ENCODE results near the gene FA2H. TPM values are rescaled to one million over a fixed set of nuclear protein-coding genes. Genes with fewer than 3 reads are reported as not detected.
A peak's percentile ranks its signal among the peaks of the same experiment; 100 is the strongest.

The FA2H gene
- total and polyA plus RNA-seq, 2 experiments from 2014 or later, result 5.7 to 6.3 TPM

GRCh38 chr16:74726716-74727115, 47.9 kb downstream of the FA2H start:
- Histone ChIP-seq H3K9me2 (ENCODE audit: insufficient read depth) (no peaks in the 10 kb centered on the region), H3K36me3 (ENCODE audit: insufficient read depth) (no peaks in the 10 kb centered on the region), H4K20me1 (replicated peaks; ENCODE audit: insufficient read depth) (no peaks in the 10 kb centered on the region), H3K27me3 (ENCODE audit: insufficient read depth) (no peaks in the 10 kb centered on the region), H3K4me3 (no peak overlapping the region), H3F3A (replicated peaks; ENCODE audit: low read depth) (0 out of 2 replicates have a peak, but pooled peaks cover 2% of the 10 kb centered on the region), H3K79me2 (replicated peaks; ENCODE audit: insufficient read depth) (no peaks in the 10 kb centered on the region), H3K27ac (ENCODE audit: low read depth) (no peak overlapping the region), H3K4me1 (ENCODE audit: insufficient read depth) (peaks cover 18% of the 10 kb centered on the region), H2AFZ (no peak overlapping the region), H3K4me2 (no peak overlapping the region)
- Mint-ChIP-seq H3K27me3 (ENCODE audit: insufficient read depth, low read depth, poor library complexity) (peaks cover 13% of the 10 kb centered on the region), H3K27ac (no peak overlapping the region), H3K4me1 (peaks cover 14% of the 10 kb centered on the region; the same call in 2 of the 3 replicates), H3K4me3 (no peak overlapping the region; the same call in 2 of the 3 replicates), H3K36me3 (ENCODE audit: low read depth) (peaks cover 6% of the 10 kb centered on the region; the same call in 1 of the 3 replicates), H3K9me3 (peaks cover 14% of the 10 kb centered on the region)
- TF ChIP-seq CTCF (conservative IDR thresholded peaks at IDR 0.05; ENCODE audit: low read depth in 2 of 2), result peak; percentile 91 to 92
- TF ChIP-seq EZH2phosphoT487 (IDR thresholded peaks at IDR 0.05; ENCODE audit: unreplicated experiment), result no peak
- DNase-seq (ENCODE audit: low spot score) (peak; percentile 86), ATAC-seq (peak; percentile 27)

GRCh38 chr16:74725651-74726455, 48.8 kb downstream of the FA2H start:
- peaks cover 6% of the 10 kb centered on the region; the same call in 1 of the 3 replicates for H3K36me3 Mint-ChIP-seq (ENCODE audit: low read depth)
- Histone ChIP-seq H3K27me3 (ENCODE audit: insufficient read depth) (no peaks in the 10 kb centered on the region), H3K4me2 (no peak overlapping the region), H3K9me2 (ENCODE audit: insufficient read depth) (no peaks in the 10 kb centered on the region), H2AFZ (no peak overlapping the region), H3K36me3 (ENCODE audit: insufficient read depth) (no peaks in the 10 kb centered on the region), H4K20me1 (replicated peaks; ENCODE audit: insufficient read depth) (no peaks in the 10 kb centered on the region), H3K4me3 (no peak overlapping the region), H3K4me1 (ENCODE audit: insufficient read depth) (peaks cover 18% of the 10 kb centered on the region), H3K79me2 (replicated peaks; ENCODE audit: insufficient read depth) (no peaks in the 10 kb centered on the region), H3F3A (replicated peaks; ENCODE audit: low read depth) (0 out of 2 replicates have a peak, but pooled peaks cover 2% of the 10 kb centered on the region), H3K27ac (ENCODE audit: low read depth) (no peak overlapping the region)
- peaks cover 12% of the 10 kb centered on the region for H3K27me3 Mint-ChIP-seq (ENCODE audit: insufficient read depth, low read depth, poor library complexity)
- H3K9me3 Mint-ChIP-seq, result peaks cover 14% of the 10 kb centered on the region
- no peak overlapping the region for H3K4me3 Mint-ChIP-seq
- TF ChIP-seq ZNF331 (CRISPR knock-in tag; IDR thresholded peaks at IDR 0.05; ENCODE audit: low read depth) (no peak), STAT1 (IDR thresholded peaks at IDR 0.05; ENCODE audit: unreplicated experiment) (no peak), ZNF462 (CRISPR knock-in tag; IDR thresholded peaks at IDR 0.05) (no peak), EZH2 (IDR thresholded peaks at IDR 0.05; ENCODE audit: low read depth, unreplicated experiment) (no peak), NANOG (IDR thresholded peaks at IDR 0.05; ENCODE audit: borderline replicate concordance) (no peak), POLR2AphosphoS5 (IDR thresholded peaks at IDR 0.05; ENCODE audit: low read depth) (no peak), ZNF114 (CRISPR knock-in tag; IDR thresholded peaks at IDR 0.05) (no peak)
- no peak for ATAC-seq
- H3K4me1 Mint-ChIP-seq, result peaks cover 14% of the 10 kb centered on the region; the same call in 2 of the 3 replicates
- no peak for DNase-seq (ENCODE audit: low spot score)
- H3K27ac Mint-ChIP-seq, result no peak overlapping the region

All from GM23338 (cell line).